HG02870 (cell line): ENCODE results near the gene UTS2R.

ENCODE experiments used
- ATAC-seq: cut with Tn5 transposase; IDR thresholded peaks from one replicate; pipeline ENCODE4 v1.9.1; 2021; ENCODE audit warnings: mild to moderate bottlenecking, moderate library complexity; ENCODE audit not compliant: unreplicated experiment

Gene UTS2R

GRCh38 chr17:82388223-82388921 is 16.8 kb downstream of the UTS2R start:
- no peak for ATAC-seq

- no peak for ATAC-seq
These were observed 17.3 kb downstream of the UTS2R start for GRCh38 chr17:82388922-82389283.

- ATAC-seq = no peak
These were observed 17.8 kb downstream of the UTS2R start for GRCh38 chr17:82389379-82389778.

- no peak for ATAC-seq
These were observed 18.7 kb downstream of the UTS2R start for GRCh38 chr17:82390015-82390859.

- ATAC-seq = no peak
These were observed 19.4 kb downstream of the UTS2R start for GRCh38 chr17:82390860-82391435.

GRCh38 chr17:82391496-82392066 is 20.0 kb downstream of the UTS2R start:
- ATAC-seq = no peak

GRCh38 chr17:82392209-82392920 is 20.8 kb downstream of the UTS2R start:
- no peak for ATAC-seq

GRCh38 chr17:82392941-82393340 is 21.4 kb downstream of the UTS2R start:
- no peak for ATAC-seq

- no peak for ATAC-seq
These were observed 22.7 kb downstream of the UTS2R start for GRCh38 chr17:82394278-82394677.

GRCh38 chr17:82396601-82397435 is 25.3 kb downstream of the UTS2R start:
- no peak for ATAC-seq

- no peak for ATAC-seq
These were observed 26.1 kb downstream of the UTS2R start for GRCh38 chr17:82397449-82398335.

GRCh38 chr17:82399041-82399441 is 27.5 kb downstream of the UTS2R start:
- no peak for ATAC-seq

GRCh38 chr17:82399601-82400101 is 28.1 kb downstream of the UTS2R start:
- ATAC-seq = no peak

GRCh38 chr17:82400206-82400605 is 28.6 kb downstream of the UTS2R start:
- no peak for ATAC-seq

GRCh38 chr17:82400830-82401229 is 29.3 kb downstream of the UTS2R start:
- no peak for ATAC-seq

- no peak for ATAC-seq
These were observed 31.3 kb downstream of the UTS2R start for GRCh38 chr17:82402865-82403264.

- ATAC-seq = no peak
These were observed 32.4 kb downstream of the UTS2R start for GRCh38 chr17:82403662-82404660.

- no peak for ATAC-seq
These were observed 33.5 kb downstream of the UTS2R start for GRCh38 chr17:82405051-82405450.
